SU-DHL-6 (cell line): ENCODE measurements around the gene MOB3B.

ENCODE experiments used
- CTCF ChIP-seq: fragments of 200-600 bp; sonication (generic); IDR thresholded peaks from one replicate; pipeline ENCODE4 v1.5.1; 2017; ENCODE audit warnings: antibody characterized with exemption, mild to moderate bottlenecking, low read length, moderate library complexity; ENCODE audit not compliant: insufficient read depth, poor library complexity, severe bottlenecking
- EZH2phosphoT487 ChIP-seq: fragments of 200-600 bp; sonication (generic), shearing (Covaris generic); conservative IDR thresholded peaks from 2 replicates; pipeline ENCODE4 v1.6.1; 2018; ENCODE audit warnings: mild to moderate bottlenecking, antibody characterized with exemption, low read length, moderate library complexity, mixed read lengths

DNA sequence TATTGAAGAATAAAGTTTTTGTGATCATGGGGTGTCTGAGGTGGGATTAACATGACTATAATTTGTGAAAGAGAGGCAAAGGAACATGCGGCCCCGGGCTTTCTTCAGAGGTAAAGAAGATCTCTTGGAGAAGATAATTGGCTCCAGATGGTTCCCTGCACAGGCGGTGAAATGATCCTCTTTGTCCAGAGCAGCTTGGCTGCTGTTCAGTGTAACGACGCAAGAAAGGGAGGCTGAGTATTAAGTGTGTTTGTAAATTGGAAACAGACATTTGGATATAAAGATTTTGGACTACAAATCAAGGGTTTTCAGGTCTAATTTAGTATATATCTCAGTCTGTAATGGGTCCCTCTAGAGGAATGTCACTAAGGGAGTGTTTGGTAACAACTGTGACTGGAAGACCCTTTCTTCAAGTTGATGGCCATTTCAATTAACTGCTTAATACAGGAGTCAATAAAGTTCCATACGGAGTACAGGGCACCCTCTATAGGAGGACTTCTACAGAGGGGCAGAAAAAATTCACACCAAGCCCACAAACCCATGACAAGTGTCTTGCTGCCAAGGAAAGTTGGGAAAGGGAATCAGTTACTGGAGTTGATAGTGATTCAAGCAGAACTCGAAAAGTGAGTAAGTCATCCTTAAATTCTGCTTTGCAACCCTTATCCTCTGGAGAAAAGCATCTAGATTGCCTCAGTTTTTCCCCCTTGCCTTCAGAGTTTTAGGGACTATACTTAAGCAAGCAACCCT is 236.8 kb downstream of the MOB3B start:
- TF ChIP-seq CTCF (no peak), EZH2phosphoT487 (no peak)
